NCI-H82 treated with DMSO at 0.1 percent for 48 hours (cell line): Measurements from ENCODE around the gene CBFA2T2.
"Not testable (repeated sequence)": the region's sequence is repeated elsewhere in the genome, so short reads cannot be mapped to it uniquely, and the experiment has no call there.

Experiments
- DNase-seq: peaks from one replicate; lab custom pipeline; 2025; ENCODE audit not compliant: unreplicated experiment; lab: John Stamatoyannopoulos, UW

CBFA2T2 gene

GRCh38 chr20:33470457-33470856 is 19.4 kb upstream of the CBFA2T2 start:
- DNase-seq: no peak

GRCh38 chr20:33470866-33471265 is 19.0 kb upstream of the CBFA2T2 start:
- no peak for DNase-seq

GRCh38 chr20:33472868-33473435 is 16.9 kb upstream of the CBFA2T2 start:
- no peak for DNase-seq

- no peak for DNase-seq
Observed at GRCh38 chr20:33474097-33474873, 15.6 kb upstream of the CBFA2T2 start.

- no peak for DNase-seq
Observed at GRCh38 chr20:33474963-33475362, 14.9 kb upstream of the CBFA2T2 start.

GRCh38 chr20:33475381-33476152 is 14.3 kb upstream of the CBFA2T2 start:
- DNase-seq: peak; percentile 37

GRCh38 chr20:33477386-33478234 is 12.3 kb upstream of the CBFA2T2 start:
- no peak for DNase-seq

GRCh38 chr20:33480048-33480447 is 9.8 kb upstream of the CBFA2T2 start:
- no peak for DNase-seq

GRCh38 chr20:33481431-33481941 is 8.4 kb upstream of the CBFA2T2 start:
- DNase-seq: no peak

- peak; percentile 56 for DNase-seq
Observed at GRCh38 chr20:33482581-33482980, 7.3 kb upstream of the CBFA2T2 start.

GRCh38 chr20:33483186-33483585 is 6.7 kb upstream of the CBFA2T2 start:
- not testable (repeated sequence) for DNase-seq

GRCh38 chr20:33488201-33488600 is 1.7 kb upstream of the CBFA2T2 start:
- DNase-seq: no peak

- DNase-seq: not testable (repeated sequence)
Observed at GRCh38 chr20:33488661-33489494, 1.0 kb upstream of the CBFA2T2 start.

GRCh38 chr20:33489495-33490022 is 337 bp upstream of the CBFA2T2 start:
- peak; percentile 93 for DNase-seq

- no peak for DNase-seq
Observed at GRCh38 chr20:33490934-33491656, 1.2 kb downstream of the CBFA2T2 start.

- no peak for DNase-seq
Observed at GRCh38 chr20:33493076-33493766, 3.3 kb downstream of the CBFA2T2 start.

GRCh38 chr20:33496776-33497175 is 6.9 kb downstream of the CBFA2T2 start:
- not testable (repeated sequence) for DNase-seq

GRCh38 chr20:33499355-33499754 is 9.5 kb downstream of the CBFA2T2 start:
- peak; percentile 31 for DNase-seq
